SK-N-SH (cell line): ENCODE measurements around the gene DBNL. TPM values are rescaled to one million over a fixed set of nuclear protein-coding genes. Genes with fewer than 3 reads are reported as not detected.
A peak's percentile ranks its signal among the peaks of the same experiment; 100 is the strongest.

Experiments
- CTCF ChIA-PET: fragments of 300-600, 350-600 bp; formaldehyde crosslinking; extraction: SDS; loops from one replicate; lab custom pipeline; 2021; lab: Yijun Ruan, JAX
- POLR2A ChIA-PET: fragments of 350-600 bp; sonication (Branson Sonifier 250); formaldehyde crosslinking; extraction: SDS; loops from one replicate; lab custom pipeline; 2020; ENCODE audit warnings: antibody characterized with exemption, inconsistent platforms; lab: Yijun Ruan, JAX
- DNase-seq: peaks from one replicate; pipeline ENCODE4 v3.0.0; 2012
- H2AFZ ChIP-seq: fragments of 200-600 bp; sonication (generic); 2 replicates; pipeline ENCODE4 v1.8.1; 2016; ENCODE audit warnings: antibody characterized with exemption, mild to moderate bottlenecking, low read depth
- H3F3A ChIP-seq: fragments of 200-600 bp; sonication (generic); replicated peaks from 2 replicates; pipeline ENCODE3; 2016; ENCODE audit warnings: antibody characterized with exemption, mild to moderate bottlenecking; ENCODE audit not compliant: insufficient read depth
- H3K27ac ChIP-seq, 2 experiments: fragments of 200-500 bp in 1 of 2; fragments of 200-600 bp in 1 of 2; sonication (Bioruptor generic) in 1 of 2; sonication (generic), shearing (Covaris generic) in 1 of 2; 2 replicates each; pipeline versions ENCODE4 v1.5.1 to v1.6.1; 2014 to 2016; ENCODE audit warnings: low read depth in 2 of 2, inconsistent platforms in 1 of 2, low read length in 1 of 2, mild to moderate bottlenecking in 1 of 2, mixed read lengths in 1 of 2
- H3K27me3 ChIP-seq: fragments of 200-600 bp; sonication (generic), shearing (Covaris generic); 2 replicates; pipeline ENCODE4 v1.6.1; 2016; ENCODE audit warnings: mixed run types; ENCODE audit not compliant: insufficient read depth
- H3K36me3 ChIP-seq, 2 experiments: fragments of 200-500 bp in 1 of 2; fragments of 200-600 bp in 1 of 2; sonication (Bioruptor generic) in 1 of 2; sonication (generic) in 1 of 2; replicated peaks in 1 of 2; 2 replicates each; pipeline versions ENCODE3 to v1.5.1; 2014 to 2016; ENCODE audit warnings: low read length in 1 of 2, mild to moderate bottlenecking in 1 of 2; ENCODE audit not compliant: insufficient read depth in 2 of 2, control insufficient read depth in 1 of 2
- H3K4me1 ChIP-seq, 2 experiments: fragments of 200-500 bp in 1 of 2; fragments of 200-600 bp in 1 of 2; sonication (Bioruptor generic) in 1 of 2; sonication (generic), shearing (Covaris generic) in 1 of 2; 2 replicates each; pipeline versions ENCODE4 v1.5.1 to v1.6.1; 2014 to 2016; ENCODE audit warnings: low read depth in 1 of 2, low read length in 1 of 2, mixed run types in 1 of 2; ENCODE audit not compliant: insufficient read depth in 2 of 2, control insufficient read depth in 1 of 2
- H3K4me2 ChIP-seq: fragments of 200-600 bp; sonication (generic), shearing (Covaris generic); 2 replicates; pipeline ENCODE4 v1.6.1; 2017; ENCODE audit warnings: mixed run types
- H3K4me3 ChIP-seq, 2 experiments: fragments of 200-500 bp in 1 of 2; fragments of 200-600 bp in 1 of 2; sonication (Bioruptor generic) in 1 of 2; sonication (generic), shearing (Covaris generic) in 1 of 2; 2 replicates each; pipeline versions ENCODE4 v1.5.1 to v1.8.1; 2014 to 2016; ENCODE audit warnings: low read depth in 2 of 2, inconsistent platforms in 1 of 2, low read length in 1 of 2, mild to moderate bottlenecking in 1 of 2, mixed read lengths in 1 of 2, moderate library complexity in 1 of 2
- H3K79me2 ChIP-seq: fragments of 200-600 bp; sonication (generic); 2 replicates; pipeline ENCODE4 v1.8.1; 2017; ENCODE audit warnings: mild to moderate bottlenecking; ENCODE audit not compliant: insufficient read depth
- H3K9ac ChIP-seq: fragments of 200-600 bp; sonication (generic); 2 replicates; pipeline ENCODE4 v1.6.1; 2017; ENCODE audit warnings: mixed run types
- H3K9me2 ChIP-seq: fragments of 200-600 bp; sonication (generic); 2 replicates; pipeline ENCODE4 v1.6.1; 2017; ENCODE audit warnings: mixed run types
- H3K9me3 ChIP-seq: fragments of 200-600 bp; sonication (generic); 2 replicates; pipeline ENCODE4 v1.6.1; 2017; ENCODE audit warnings: mixed run types, mild to moderate bottlenecking, moderate library complexity
- H4K20me1 ChIP-seq: fragments of 200-600 bp; sonication (generic); 2 replicates; pipeline ENCODE4 v1.6.1; 2017; ENCODE audit warnings: mild to moderate bottlenecking, mixed run types; ENCODE audit not compliant: insufficient read depth
- CHD2 ChIP-seq: fragments of 150-350 bp; IDR thresholded peaks from 2 replicates; pipeline ENCODE4 v1.6.1; 2018; ENCODE audit warnings: low read length; ENCODE audit not compliant: partially characterized antibody
- CTCF ChIP-seq: fragments of 200-600 bp; sonication (generic); IDR thresholded peaks from 2 replicates; pipeline ENCODE4 v1.6.1; 2017; ENCODE audit warnings: antibody characterized with exemption, mild to moderate bottlenecking, moderate library complexity
- EP300 ChIP-seq, 2 experiments: IDR thresholded peaks; 2 replicates each; pipeline versions ENCODE4 v1.4.0 to v1.6.1; 2012; ENCODE audit warnings: borderline replicate concordance in 1 of 2, low read depth in 1 of 2, low read length in 1 of 2
- FOSL2 ChIP-seq: IDR thresholded peaks from 2 replicates; pipeline ENCODE4 v1.4.0; 2012; ENCODE audit warnings: low read depth, mild to moderate bottlenecking, moderate library complexity, borderline replicate concordance
- FOXM1 ChIP-seq: IDR thresholded peaks from 2 replicates; pipeline ENCODE4 v1.4.0; 2012; ENCODE audit warnings: low read depth, mild to moderate bottlenecking
- GATA2 ChIP-seq: sonication (generic); formaldehyde crosslinking; IDR thresholded peaks from 2 replicates; pipeline ENCODE4 v1.5.0; 2020; ENCODE audit warnings: mild to moderate bottlenecking, missing genetic modification reagents
- JUND ChIP-seq: IDR thresholded peaks from 2 replicates; pipeline ENCODE4 v1.4.0; 2012
- MAX ChIP-seq: IDR thresholded peaks from 2 replicates; pipeline ENCODE4 v1.4.0; 2012; ENCODE audit warnings: low read depth
- MEF2A ChIP-seq: IDR thresholded peaks from 2 replicates; pipeline ENCODE4 v1.4.0; 2012; ENCODE audit warnings: low read depth, borderline replicate concordance
- NFIC ChIP-seq: IDR thresholded peaks from 2 replicates; pipeline ENCODE4 v1.4.0; 2012; ENCODE audit warnings: borderline replicate concordance
- PBX3 ChIP-seq: IDR thresholded peaks from 2 replicates; pipeline ENCODE4; 2012
- POLR2AphosphoS5 ChIP-seq: IDR thresholded peaks from 2 replicates; pipeline ENCODE4 v1.6.1; 2012; ENCODE audit warnings: low read depth, low read length
- RAD21 ChIP-seq: IDR thresholded peaks from 2 replicates; pipeline ENCODE4 v1.6.1; 2012; ENCODE audit warnings: mild to moderate bottlenecking, low read length
- RFX5 ChIP-seq: IDR thresholded peaks from 2 replicates; pipeline ENCODE4 v1.6.1; 2012; ENCODE audit warnings: mild to moderate bottlenecking, improper control_type of control experiment, low read length
- RXRA ChIP-seq: IDR thresholded peaks from 2 replicates; pipeline ENCODE4 v1.4.0; 2012; ENCODE audit warnings: low read depth, mild to moderate bottlenecking, borderline replicate concordance
- TAF1 ChIP-seq: IDR thresholded peaks from 2 replicates; pipeline ENCODE4 v1.6.1; 2012; ENCODE audit warnings: low read depth, mild to moderate bottlenecking, low read length, moderate library complexity, borderline replicate concordance
- USF1 ChIP-seq: IDR thresholded peaks from 2 replicates; pipeline ENCODE4 v1.4.0; 2012; ENCODE audit warnings: low read depth, borderline replicate concordance
- WGBS: methylation state at CpG from one replicate; pipeline ENCODE4 v1.1.6; 2017; ENCODE audit warnings: low lambda C conversion rate; 5-methylcytosine and 5-hydroxymethylcytosine counted together
- polyA plus RNA-seq, 3 experiments: library from polyadenylated mRNA; depleted of rRNA; stranded (reverse); fragments of >200 nt; gene quantifications; 2 replicates each; pipeline ENCODE4 v1.2.3, GENCODE V29; 2012

Gene DBNL
- polyA plus RNA-seq, 1 of the 3 experiments (the other 2 are of a cell fraction), result 244 TPM

- Histone ChIP-seq H3F3A (peaks cover 60% of the 10 kb centered on the region), H3K9me3 (no peaks in the 10 kb centered on the region), H3K9me2 (no peaks in the 10 kb centered on the region), H3K4me3 (no peak overlapping the region), H3K27me3 (no peaks in the 10 kb centered on the region), H3K36me3 (no peaks in the 10 kb centered on the region), H4K20me1 (no peaks in the 10 kb centered on the region), H2AFZ (peak overlapping the region; percentile 1; the same call in 1 of the 2 replicates), H3K4me2 (no peak overlapping the region; the same call in 1 of the 2 replicates), H3K4me1 (peaks cover 17 to 18% of the 10 kb centered on the region in 2 experiments), H3K79me2 (peaks cover 6% of the 10 kb centered on the region), H3K27ac (peak overlapping the region; percentile 23 to 100; a peak in 3 of 4 replicates), H3K9ac (no peak overlapping the region; the same call in 1 of the 2 replicates)
- POLR2A ChIA-PET, result no interaction called here
- CTCF ChIA-PET, result interaction anchor here (0.9 to 3.1 kb wide), 6 partner anchors 10 to 103 kb away, joined by 3 to 15 read pairs (median 4); partner anchors contain the start of gene GCK
- 98% methylated on average over 3 of the region's 3 CpGs for WGBS
- DNase-seq, result no peak
- TF ChIP-seq FOSL2, result no peak
- TF ChIP-seq POLR2AphosphoS5, result no peak
- no peak for TF ChIP-seq FOXM1
- no peak for TF ChIP-seq CTCF
- TF ChIP-seq GATA2 (CRISPR knock-in tag), result no peak
- TF ChIP-seq NFIC, result no peak
- TF ChIP-seq CHD2, result no peak
- no peak for TF ChIP-seq MEF2A
- no peak for TF ChIP-seq RAD21
- no peak for TF ChIP-seq JUND
- no peak for TF ChIP-seq PBX3
- no peak for TF ChIP-seq TAF1
- TF ChIP-seq MAX, result no peak
- no peak for TF ChIP-seq RXRA
- TF ChIP-seq EP300 (IDR thresholded peaks at IDR 0.05; ENCODE audit: borderline replicate concordance in 1 of 2, low read depth in 1 of 2, low read length in 1 of 2), result no peak
- no peak for TF ChIP-seq RFX5
- TF ChIP-seq USF1, result no peak
- TF ChIP-seq, all 33 proteins: peak for 0
Observed at GRCh38 chr7:44086627-44087026, 42.1 kb downstream of the DBNL start.
